K562 (cell line): ENCODE measurements around the gene RNF213. TPM values are rescaled to one million over a fixed set of nuclear protein-coding genes. Genes with fewer than 3 reads are reported as not detected.

ENCODE experiments used
- ATAC-seq: fragments of 200-7000 bp; cut with Tn5 transposase; 3 replicates; pipeline ENCODE4 v1.9.1; 2020; ENCODE audit warnings: moderate library complexity
- BruUV-seq: library from RNA; stranded (reverse); fragments of 400-500 nt; replicated peaks from 2 replicates; lab custom pipeline; 2021; lab: Mats Ljungman, UMichigan
- CTCF ChIA-PET: fragments of 300-600 bp; formaldehyde crosslinking; extraction: SDS; loops from one replicate; lab custom pipeline; 2021; ENCODE audit warnings: low intra/inter-chr PET ratio; lab: Yijun Ruan, JAX
- POLR2A ChIA-PET: fragments of 300-600, 350-650 bp; sonication (Branson Sonifier 250); formaldehyde crosslinking; extraction: SDS; loops from one replicate; lab custom pipeline; 2021; ENCODE audit warnings: antibody characterized with exemption, inconsistent platforms; lab: Yijun Ruan, JAX
- DNase-seq, 4 experiments: peaks; one replicate each; pipeline versions ENCODE4 v3.0.0 to v3.0.0-alpha.2; 2011 to 2018; ENCODE audit warnings: low spot score in 3 of 4, mixed read lengths in 3 of 4; ENCODE audit errors: extremely low read depth in 1 of 4
- FAIRE-seq: peaks from 2 replicates; lab custom pipeline; 2011; peaks lifted over from hg19 to GRCh38; lab: Jason Lieb, UNC
- H2AFZ ChIP-seq: 2 replicates; pipeline ENCODE4 v1.6.0; 2011; ENCODE audit warnings: low read depth, low read length, control low read depth, inconsistent platforms
- H3K27ac ChIP-seq: fragments of 200-600 bp; 3 replicates; pipeline ENCODE4 v1.8.0; 2011; ENCODE audit warnings: low read depth, mild to moderate bottlenecking, control low read depth, inconsistent platforms, low read length, moderate library complexity, mixed read lengths; ENCODE audit errors: extremely low read depth
- H3K27me3 ChIP-seq, 2 experiments: fragments of 300-600 bp in 1 of 2; 2 replicates in 1 of 2; 3 replicates in 1 of 2; pipeline versions ENCODE4 v1.6.0 to v1.8.0; 2011; ENCODE audit warnings: inconsistent platforms in 2 of 2, low read length in 2 of 2, mild to moderate bottlenecking in 1 of 2, mixed read lengths in 1 of 2, moderate library complexity in 1 of 2; ENCODE audit not compliant: control insufficient read depth in 2 of 2, insufficient read depth in 2 of 2
- H3K36me3 ChIP-seq: fragments of 300-600 bp; 3 replicates; pipeline ENCODE4 v1.8.0; 2011; ENCODE audit warnings: mild to moderate bottlenecking, low read length, inconsistent platforms; ENCODE audit not compliant: control insufficient read depth, insufficient read depth
- H3K4me1 ChIP-seq, 2 experiments: fragments of 200-600 bp in 1 of 2; replicated peaks in 1 of 2; 2 replicates in 1 of 2; 3 replicates in 1 of 2; pipeline versions ENCODE4 v1.5.1 to v1.8.0; 2011; ENCODE audit warnings: inconsistent platforms in 2 of 2, low read length in 2 of 2, mild to moderate bottlenecking in 1 of 2, mixed read lengths in 1 of 2, moderate library complexity in 1 of 2; ENCODE audit not compliant: control insufficient read depth in 2 of 2, insufficient read depth in 2 of 2
- H3K4me2 ChIP-seq: 2 replicates; pipeline ENCODE4 v1.6.1; 2011; ENCODE audit warnings: low read length, control low read depth, inconsistent platforms, mixed read lengths; ENCODE audit not compliant: insufficient read depth
- H3K4me3 ChIP-seq: fragments of 200-600 bp; sonication (generic), shearing (Covaris generic); 2 replicates; pipeline ENCODE4 v1.5.1; 2016; ENCODE audit warnings: control low read depth, inconsistent platforms
- H3K79me2 ChIP-seq: fragments of 200-600 bp; 3 replicates; pipeline ENCODE4 v1.8.0; 2011; ENCODE audit warnings: low read length, inconsistent platforms; ENCODE audit not compliant: control insufficient read depth, insufficient read depth
- H3K9ac ChIP-seq, 2 experiments: 2 replicates each; pipeline versions ENCODE4 v1.6.0 to v1.6.1; 2011; ENCODE audit warnings: low read depth in 2 of 2, low read length in 2 of 2, control low read depth in 1 of 2, inconsistent platforms in 1 of 2, mild to moderate bottlenecking in 1 of 2, mixed read lengths in 1 of 2; ENCODE audit not compliant: insufficient read depth in 1 of 2
- H3K9me1 ChIP-seq: one replicate; pipeline ENCODE4 v1.6.0; 2011; ENCODE audit warnings: inconsistent platforms, mild to moderate bottlenecking, low read length, moderate library complexity; ENCODE audit not compliant: control insufficient read depth, insufficient read depth
- H3K9me3 ChIP-seq: replicated peaks from 2 replicates; pipeline ENCODE4 v1.5.1; 2011; ENCODE audit warnings: low read depth, low read length, inconsistent platforms; ENCODE audit not compliant: control insufficient read depth, insufficient read depth
- H4K20me1 ChIP-seq: replicated peaks from 2 replicates; pipeline ENCODE4 v1.6.1; 2011; ENCODE audit warnings: low read length, inconsistent platforms, mixed read lengths; ENCODE audit not compliant: control insufficient read depth, insufficient read depth
- BRD4 ChIP-seq: fragments of 200-600 bp; sonication (generic); IDR thresholded peaks from 2 replicates; pipeline ENCODE4 v1.6.1; 2017; ENCODE audit warnings: inconsistent platforms
- CEBPB ChIP-seq: fragments of 450-650 bp; IDR thresholded peaks from 2 replicates; pipeline ENCODE4 v1.6.1; 2016; ENCODE audit warnings: missing genetic modification characterization, missing compliant biosample characterization
- FOXA3 ChIP-seq, 2 experiments: fragments of 450-650 bp in 1 of 2; sonication (generic) in 1 of 2; formaldehyde crosslinking; IDR thresholded peaks in 1 of 2; conservative IDR thresholded peaks in 1 of 2; 2 replicates each; pipeline versions ENCODE4 v1.4.0 to v1.8.0; 2020 to 2022; ENCODE audit warnings: mild to moderate bottlenecking in 2 of 2, missing genetic modification reagents in 1 of 2
- GABPB1 ChIP-seq: sonication (generic); formaldehyde crosslinking; IDR thresholded peaks from 2 replicates; pipeline ENCODE4 v1.8.0; 2022; ENCODE audit warnings: mild to moderate bottlenecking, missing genetic modification reagents
- HNRNPLL ChIP-seq: fragments of 200-400 bp; formaldehyde crosslinking; IDR thresholded peaks from 2 replicates; pipeline ENCODE4 v1.6.1; 2017; ENCODE audit warnings: low read length, low read depth, mild to moderate bottlenecking; ENCODE audit not compliant: poor library complexity, severe bottlenecking
- RBM14 ChIP-seq: fragments of 200-400 bp; formaldehyde crosslinking; IDR thresholded peaks from 2 replicates; pipeline ENCODE4 v1.6.1; 2018; ENCODE audit warnings: low read depth, mild to moderate bottlenecking, low read length, moderate library complexity, borderline replicate concordance; ENCODE audit not compliant: insufficient read depth
- TAF9B ChIP-seq: fragments of 450-650 bp; IDR thresholded peaks from 2 replicates; pipeline ENCODE4 v1.6.1; 2018; ENCODE audit warnings: mild to moderate bottlenecking; ENCODE audit not compliant: partially characterized antibody
- ZNF143 ChIP-seq: sonication (generic); formaldehyde crosslinking; IDR thresholded peaks from 2 replicates; pipeline ENCODE4 v1.9.0; 2022; ENCODE audit warnings: mild to moderate bottlenecking, missing genetic modification reagents
- ZNF146 ChIP-seq: IDR thresholded peaks from one replicate; pipeline ENCODE4 v1.6.1; 2018; ENCODE audit warnings: missing compliant biosample characterization; ENCODE audit not compliant: unreplicated experiment
- WGBS: fragments of 100-300 bp; shearing (Covaris generic); methylation state at CpG from one replicate; pipeline ENCODE4 v1.1.6; 2016; ENCODE audit warnings: low coverage, mixed read lengths; ENCODE audit not compliant: insufficient coverage; ENCODE audit errors: missing lambda C conversion rate; 5-methylcytosine and 5-hydroxymethylcytosine counted together
- in situ Hi-C: fragments of 300-500 bp; cut with MboI; formaldehyde crosslinking; loops from 4 replicates; pipeline ENCODE4 v1.15.0; 2018; ENCODE audit warnings: inconsistent platforms, mixed read lengths
- intact Hi-C: fragments of 100-400 bp; cut with micrococcal nuclease; formaldehyde crosslinking; loops from 2 replicates; pipeline ENCODE4 v1.14.2; 2022
- polyA plus RNA-seq, 8 experiments: library from polyadenylated mRNA; depleted of rRNA in 4 of 8; stranded (reverse) in 5 of 8; unstranded in 3 of 8; fragments of >200 nt; fragmentation: Nextera tagmentation in 2 of 8; fragmentation: Illumina TruSeq in 1 of 8; extraction: Ambion mirVana in 2 of 8; extraction: Trizol in 1 of 8; gene quantifications; 2 replicates each; pipeline versions ENCODE4 v1.2.1 to v1.2.3, GENCODE V29; 2011 to 2014; ENCODE audit warnings: inconsistent platforms in 1 of 8, missing spikeins in 1 of 8
- total RNA-seq, 7 experiments: library from RNA; depleted of rRNA in 6 of 7; stranded (reverse); fragments of >200 nt in 6 of 7; fragmentation: Illumina TruSeq in 2 of 7; extraction: Trizol in 2 of 7; gene quantifications; 2 replicates each; pipeline versions ENCODE4 v1.2.1 to v1.2.3, GENCODE V29; 2011 to 2021; ENCODE audit warnings: low replicate concordance in 1 of 7
- TF ChIP-seq, protein P1 (sequence below): fragments of 450-650 bp; formaldehyde crosslinking; IDR thresholded peaks from 2 replicates; pipeline ENCODE4 v1.4.0; 2022; ENCODE audit warnings: mild to moderate bottlenecking, moderate library complexity
- TF ChIP-seq, protein P2 (sequence below): fragments of 450-650 bp; IDR thresholded peaks from 2 replicates; pipeline ENCODE4 v1.6.1; 2016
- TF ChIP-seq, protein P3 (sequence below): fragments of 250-450 bp; sonication (Bioruptor Pico); IDR thresholded peaks from 2 replicates; pipeline ENCODE4 v1.8.0; 2022; ENCODE audit warnings: inconsistent platforms, mild to moderate bottlenecking, moderate library complexity, borderline replicate concordance

The RNF213 gene
- total and polyA plus RNA-seq, 9 of the 15 experiments (the other 6 are each of a cell fraction or from before 2014, with no cell fraction given) = 5.3 to 33.6 (median 17.9) TPM

DNA sequence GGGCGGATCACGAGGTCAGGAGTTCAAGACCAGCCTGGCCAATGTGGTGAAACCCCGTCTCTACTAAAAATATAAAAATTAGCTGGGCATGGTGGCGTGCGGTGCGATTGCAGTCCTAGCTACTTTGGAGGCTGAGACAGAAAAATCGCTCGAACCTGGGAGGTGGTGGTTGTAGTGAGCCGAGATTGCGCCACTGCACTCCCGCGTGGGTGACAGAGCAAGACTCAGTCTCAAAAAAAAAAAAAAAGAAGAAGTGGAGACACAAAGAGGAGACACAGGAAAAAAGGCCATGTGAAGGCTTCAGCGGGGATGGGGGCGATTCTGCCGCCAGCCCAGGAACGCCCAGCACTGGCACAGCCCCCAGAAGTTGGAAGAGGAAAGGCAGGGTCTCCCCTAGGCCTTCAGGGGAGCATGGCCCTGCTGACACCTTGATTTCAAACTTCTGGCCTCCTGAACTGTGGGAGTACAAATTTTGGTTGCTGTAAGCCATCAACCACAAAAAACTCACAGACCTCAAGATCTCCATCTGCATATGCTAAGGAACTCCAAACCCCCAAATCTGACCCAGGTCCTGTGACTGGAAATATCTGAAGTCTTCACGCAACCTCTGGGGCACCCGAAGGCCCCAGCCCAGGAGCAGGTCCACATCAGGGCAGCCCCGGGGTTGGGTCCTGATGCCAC is 47.5 kb upstream of the RNF213 start:
- Histone ChIP-seq H3K9me3 (no peaks in the 10 kb centered on the region), H4K20me1 (0 out of 2 replicates have a peak, but pooled peaks cover 6% of the 10 kb centered on the region), H3K4me1 (peaks cover 0 to 18% of the 10 kb centered on the region in 2 experiments; a peak in 1 of 5 replicates), H3K36me3 (peaks cover 49% of the 10 kb centered on the region; the same call in 1 of the 3 replicates), H3K4me3 (no peak overlapping the region), H3K4me2 (no peak overlapping the region), H3K9ac (no peak overlapping the region)
- intact Hi-C loops (no loop called here), in situ Hi-C loops (no loop called here)
- DNase-seq = no peak
- no TSS peak for BruUV-seq
- no peak for TF ChIP-seq GABPB1
- TF ChIP-seq CEBPB = peak; percentile 17; the same call in 1 of the 2 replicates
- TF ChIP-seq, all 486 proteins: peak for 1
- H3K27me3 ChIP-seq = no peaks in the 10 kb centered on the region
- no peaks in the 10 kb centered on the region for H3K79me2 ChIP-seq
- H2AFZ ChIP-seq = no peak overlapping the region
- no peak overlapping the region for H3K27ac ChIP-seq
- ATAC-seq (no peak), FAIRE-seq (no peak)
- ChIA-PET POLR2A (no interaction called here), CTCF (no interaction called here)
- WGBS = 72% methylated on average over 16 of the region's 19 CpGs
- H3K9me1 ChIP-seq = no peaks in the 10 kb centered on the region

DNA sequence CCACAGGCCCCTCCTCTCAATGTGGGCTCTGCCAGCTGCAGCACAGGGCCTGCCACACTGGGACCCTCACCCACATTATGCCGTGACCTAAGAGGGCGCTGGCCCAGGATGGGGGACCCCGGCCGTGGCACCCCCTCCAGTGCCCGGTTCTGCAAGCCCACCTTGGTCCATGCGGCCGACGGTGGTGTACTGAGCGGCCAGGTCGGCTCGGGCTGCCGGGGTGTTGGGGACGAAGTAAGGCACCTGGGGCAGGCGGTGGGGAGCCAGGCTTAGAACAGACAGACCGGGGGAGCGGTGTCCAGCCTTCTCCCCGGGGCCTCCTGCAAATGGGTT is 47.0 kb upstream of the RNF213 start:
- H3K9ac ChIP-seq = no peak overlapping the region
- H3K9me1 ChIP-seq = no peaks in the 10 kb centered on the region
- ChIA-PET CTCF (no interaction called here), POLR2A (no interaction called here)
- H3K27me3 ChIP-seq = no peaks in the 10 kb centered on the region
- 0 out of 2 replicates have a peak, but pooled peaks cover 7% of the 10 kb centered on the region for H4K20me1 ChIP-seq
- H3K4me3 ChIP-seq = no peak overlapping the region
- intact Hi-C loops = no loop called here
- WGBS = 92% methylated on average over 7 of the region's 17 CpGs
- no peak overlapping the region for H3K27ac ChIP-seq
- peaks cover 0 to 21% of the 10 kb centered on the region in 2 experiments; a peak in 2 of 5 replicates for H3K4me1 ChIP-seq
- no peak overlapping the region for H2AFZ ChIP-seq
- H3K4me2 ChIP-seq = no peak overlapping the region
- no peak for FAIRE-seq
- H3K79me2 ChIP-seq = no peaks in the 10 kb centered on the region
- no peaks in the 10 kb centered on the region for H3K9me3 ChIP-seq
- H3K36me3 ChIP-seq = peaks cover 49% of the 10 kb centered on the region; the same call in 1 of the 3 replicates
- ATAC-seq = no peak
- in situ Hi-C loops = no loop called here
- no TSS peak for BruUV-seq
- no peak for DNase-seq
- TF ChIP-seq FOXA3 (CRISPR knock-in tag; conservative IDR thresholded peaks at IDR 0.05 in 1 of 2, IDR thresholded peaks at IDR 0.05 in 1 of 2) (no peak), RBM14 (no peak), ZNF143 (CRISPR knock-in tag) (no peak), TAF9B (no peak), BRD4 (no peak), ZNF146 (CRISPR knock-in tag) (no peak), HNRNPLL (no peak)
- TF ChIP-seq, protein P1, sequence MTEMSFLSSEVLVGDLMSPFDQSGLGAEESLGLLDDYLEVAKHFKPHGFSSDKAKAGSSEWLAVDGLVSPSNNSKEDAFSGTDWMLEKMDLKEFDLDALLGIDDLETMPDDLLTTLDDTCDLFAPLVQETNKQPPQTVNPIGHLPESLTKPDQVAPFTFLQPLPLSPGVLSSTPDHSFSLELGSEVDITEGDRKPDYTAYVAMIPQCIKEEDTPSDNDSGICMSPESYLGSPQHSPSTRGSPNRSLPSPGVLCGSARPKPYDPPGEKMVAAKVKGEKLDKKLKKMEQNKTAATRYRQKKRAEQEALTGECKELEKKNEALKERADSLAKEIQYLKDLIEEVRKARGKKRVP = no peak
- TF ChIP-seq, protein P2, sequence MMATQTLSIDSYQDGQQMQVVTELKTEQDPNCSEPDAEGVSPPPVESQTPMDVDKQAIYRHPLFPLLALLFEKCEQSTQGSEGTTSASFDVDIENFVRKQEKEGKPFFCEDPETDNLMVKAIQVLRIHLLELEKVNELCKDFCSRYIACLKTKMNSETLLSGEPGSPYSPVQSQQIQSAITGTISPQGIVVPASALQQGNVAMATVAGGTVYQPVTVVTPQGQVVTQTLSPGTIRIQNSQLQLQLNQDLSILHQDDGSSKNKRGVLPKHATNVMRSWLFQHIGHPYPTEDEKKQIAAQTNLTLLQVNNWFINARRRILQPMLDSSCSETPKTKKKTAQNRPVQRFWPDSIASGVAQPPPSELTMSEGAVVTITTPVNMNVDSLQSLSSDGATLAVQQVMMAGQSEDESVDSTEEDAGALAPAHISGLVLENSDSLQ = no peak
- TF ChIP-seq, protein P3, sequence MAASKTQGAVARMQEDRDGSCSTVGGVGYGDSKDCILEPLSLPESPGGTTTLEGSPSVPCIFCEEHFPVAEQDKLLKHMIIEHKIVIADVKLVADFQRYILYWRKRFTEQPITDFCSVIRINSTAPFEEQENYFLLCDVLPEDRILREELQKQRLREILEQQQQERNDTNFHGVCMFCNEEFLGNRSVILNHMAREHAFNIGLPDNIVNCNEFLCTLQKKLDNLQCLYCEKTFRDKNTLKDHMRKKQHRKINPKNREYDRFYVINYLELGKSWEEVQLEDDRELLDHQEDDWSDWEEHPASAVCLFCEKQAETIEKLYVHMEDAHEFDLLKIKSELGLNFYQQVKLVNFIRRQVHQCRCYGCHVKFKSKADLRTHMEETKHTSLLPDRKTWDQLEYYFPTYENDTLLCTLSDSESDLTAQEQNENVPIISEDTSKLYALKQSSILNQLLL (CRISPR knock-in tag) = no peak
